GM12891 (cell line): Measurements from ENCODE around the gene IMMP2L.
"Not testable (repeated sequence)": the region's sequence is repeated elsewhere in the genome, so short reads cannot be mapped to it uniquely, and the experiment has no call there.

Source experiments
- POLR2A ChIP-seq: IDR thresholded peaks from 2 replicates; pipeline ENCODE4 v1.6.1; 2011; ENCODE audit warnings: low read depth, low read length, control low read depth
- POLR2AphosphoS5 ChIP-seq: IDR thresholded peaks from 2 replicates; pipeline ENCODE4 v1.6.1; 2011; ENCODE audit warnings: low read depth, low read length, control low read depth
- TAF1 ChIP-seq: IDR thresholded peaks from 2 replicates; pipeline ENCODE4 v1.6.1; 2011; ENCODE audit warnings: low read depth, low read length, control low read depth

DNA sequence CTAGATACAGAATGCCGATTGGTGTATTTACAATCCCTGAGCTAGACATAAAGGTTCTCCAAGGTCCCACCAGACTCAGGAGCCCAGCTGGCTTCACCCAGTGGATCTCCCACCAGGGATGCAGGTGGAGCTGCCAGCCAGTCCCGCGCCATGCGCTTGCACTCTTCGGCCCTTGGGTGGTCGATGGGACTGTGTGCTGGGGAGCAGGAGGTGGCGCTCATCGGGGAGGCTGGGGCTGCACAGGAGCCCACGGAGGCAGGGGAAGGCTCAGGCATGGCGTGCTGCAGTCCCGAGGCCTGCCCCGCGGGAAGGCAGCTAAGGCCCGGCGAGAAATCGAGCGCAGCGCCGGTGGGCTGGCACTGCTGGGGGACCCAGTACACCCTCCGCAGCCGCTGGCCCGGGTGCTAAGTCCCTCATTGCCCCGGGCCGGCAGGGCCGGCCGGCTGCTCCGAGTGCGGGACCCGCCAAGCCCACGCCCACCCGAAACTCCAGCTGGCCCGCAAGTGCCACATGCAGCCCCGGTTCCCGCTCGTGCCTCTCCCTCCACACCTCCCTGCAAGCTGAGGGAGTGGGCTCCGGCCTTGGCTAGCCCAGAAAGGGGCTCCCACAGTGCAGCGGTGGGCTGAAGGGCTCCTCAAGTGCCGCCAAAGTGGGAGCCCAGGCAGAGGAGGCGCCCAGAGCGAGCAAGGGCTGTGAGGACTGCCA is 19.6 kb upstream of the IMMP2L start:
- not testable (repeated sequence) for TF ChIP-seq POLR2A, POLR2AphosphoS5, TAF1
